Measurements from ENCODE around the gene FSTL3. TPM values are rescaled to one million over a fixed set of nuclear protein-coding genes. Genes with fewer than 3 reads are reported as not detected.

Gene FSTL3
- total RNA-seq, 1 donor from 2014 or later: 56.1 TPM

GRCh38 chr19:657611-658010 is 18.6 kb upstream of the FSTL3 start:
- H3K27ac ChIP-seq (replicated peaks): no peak overlapping the region
- TF ChIP-seq, protein P1, sequence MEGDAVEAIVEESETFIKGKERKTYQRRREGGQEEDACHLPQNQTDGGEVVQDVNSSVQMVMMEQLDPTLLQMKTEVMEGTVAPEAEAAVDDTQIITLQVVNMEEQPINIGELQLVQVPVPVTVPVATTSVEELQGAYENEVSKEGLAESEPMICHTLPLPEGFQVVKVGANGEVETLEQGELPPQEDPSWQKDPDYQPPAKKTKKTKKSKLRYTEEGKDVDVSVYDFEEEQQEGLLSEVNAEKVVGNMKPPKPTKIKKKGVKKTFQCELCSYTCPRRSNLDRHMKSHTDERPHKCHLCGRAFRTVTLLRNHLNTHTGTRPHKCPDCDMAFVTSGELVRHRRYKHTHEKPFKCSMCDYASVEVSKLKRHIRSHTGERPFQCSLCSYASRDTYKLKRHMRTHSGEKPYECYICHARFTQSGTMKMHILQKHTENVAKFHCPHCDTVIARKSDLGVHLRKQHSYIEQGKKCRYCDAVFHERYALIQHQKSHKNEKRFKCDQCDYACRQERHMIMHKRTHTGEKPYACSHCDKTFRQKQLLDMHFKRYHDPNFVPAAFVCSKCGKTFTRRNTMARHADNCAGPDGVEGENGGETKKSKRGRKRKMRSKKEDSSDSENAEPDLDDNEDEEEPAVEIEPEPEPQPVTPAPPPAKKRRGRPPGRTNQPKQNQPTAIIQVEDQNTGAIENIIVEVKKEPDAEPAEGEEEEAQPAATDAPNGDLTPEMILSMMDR (IDR thresholded peaks at IDR 0.05; ENCODE audit: borderline replicate concordance): no peak
- no peaks in the 10 kb centered on the region for H3K27me3 ChIP-seq (ENCODE audit: low read depth)
- H3K9me3 ChIP-seq (replicated peaks): no peaks in the 10 kb centered on the region
- H3K36me3 ChIP-seq: peaks cover 19% of the 10 kb centered on the region
- intact Hi-C loops (cut with micrococcal nuclease): no loop called here
- no peak overlapping the region for H3K4me3 ChIP-seq
- H3K4me1 ChIP-seq: peaks cover 70% of the 10 kb centered on the region
- no peak for DNase-seq

- TF ChIP-seq, protein P1 (IDR thresholded peaks at IDR 0.05; ENCODE audit: borderline replicate concordance): no peak
- Histone ChIP-seq H3K27me3 (ENCODE audit: low read depth) (no peaks in the 10 kb centered on the region), H3K27ac (replicated peaks) (peak overlapping the region; percentile 90), H3K9me3 (replicated peaks) (no peaks in the 10 kb centered on the region), H3K4me3 (no peak overlapping the region), H3K36me3 (peaks cover 13% of the 10 kb centered on the region), H3K4me1 (peaks cover 74% of the 10 kb centered on the region)
- DNase-seq: no peak
- intact Hi-C loops (cut with micrococcal nuclease): no loop called here
These were observed 17.9 kb upstream of the FSTL3 start for GRCh38 chr19:658059-658839.

GRCh38 chr19:658916-659839 is 17.0 kb upstream of the FSTL3 start:
- intact Hi-C loops (cut with micrococcal nuclease): no loop called here

GRCh38 chr19:660793-661426 is 15.3 kb upstream of the FSTL3 start:
- no peaks in the 10 kb centered on the region for H3K9me3 ChIP-seq (replicated peaks)
- peaks cover 89% of the 10 kb centered on the region for H3K4me1 ChIP-seq
- TF ChIP-seq, protein P1 (IDR thresholded peaks at IDR 0.05; ENCODE audit: borderline replicate concordance): no peak
- H3K27me3 ChIP-seq (ENCODE audit: low read depth): no peaks in the 10 kb centered on the region
- peak overlapping the region; percentile 100 for H3K4me3 ChIP-seq
- H3K36me3 ChIP-seq: no peaks in the 10 kb centered on the region
- intact Hi-C loops (cut with micrococcal nuclease): no loop called here
- H3K27ac ChIP-seq (replicated peaks): peak overlapping the region; percentile 90
- DNase-seq: no peak

More at GRCh38 chr19:658916-659839, 17.0 kb upstream of the FSTL3 start:
- no peaks in the 10 kb centered on the region for H3K9me3 ChIP-seq (replicated peaks)
- H3K4me3 ChIP-seq: peak overlapping the region; percentile 41
- H3K4me1 ChIP-seq: peaks cover 83% of the 10 kb centered on the region
- TF ChIP-seq, protein P1 (IDR thresholded peaks at IDR 0.05; ENCODE audit: borderline replicate concordance): no peak
- peaks cover 7% of the 10 kb centered on the region for H3K36me3 ChIP-seq
- H3K27ac ChIP-seq (replicated peaks): peak overlapping the region; percentile 90
- peak; percentile 65 for DNase-seq
- H3K27me3 ChIP-seq (ENCODE audit: low read depth): no peaks in the 10 kb centered on the region
